Measurements from ENCODE around the gene SNX32. TPM values are rescaled to one million over a fixed set of nuclear protein-coding genes. Genes with fewer than 3 reads are reported as not detected.

SNX32 gene
- total RNA-seq, 2 donors from 2014 or later = 1.5 to 4.3 TPM

DNA sequence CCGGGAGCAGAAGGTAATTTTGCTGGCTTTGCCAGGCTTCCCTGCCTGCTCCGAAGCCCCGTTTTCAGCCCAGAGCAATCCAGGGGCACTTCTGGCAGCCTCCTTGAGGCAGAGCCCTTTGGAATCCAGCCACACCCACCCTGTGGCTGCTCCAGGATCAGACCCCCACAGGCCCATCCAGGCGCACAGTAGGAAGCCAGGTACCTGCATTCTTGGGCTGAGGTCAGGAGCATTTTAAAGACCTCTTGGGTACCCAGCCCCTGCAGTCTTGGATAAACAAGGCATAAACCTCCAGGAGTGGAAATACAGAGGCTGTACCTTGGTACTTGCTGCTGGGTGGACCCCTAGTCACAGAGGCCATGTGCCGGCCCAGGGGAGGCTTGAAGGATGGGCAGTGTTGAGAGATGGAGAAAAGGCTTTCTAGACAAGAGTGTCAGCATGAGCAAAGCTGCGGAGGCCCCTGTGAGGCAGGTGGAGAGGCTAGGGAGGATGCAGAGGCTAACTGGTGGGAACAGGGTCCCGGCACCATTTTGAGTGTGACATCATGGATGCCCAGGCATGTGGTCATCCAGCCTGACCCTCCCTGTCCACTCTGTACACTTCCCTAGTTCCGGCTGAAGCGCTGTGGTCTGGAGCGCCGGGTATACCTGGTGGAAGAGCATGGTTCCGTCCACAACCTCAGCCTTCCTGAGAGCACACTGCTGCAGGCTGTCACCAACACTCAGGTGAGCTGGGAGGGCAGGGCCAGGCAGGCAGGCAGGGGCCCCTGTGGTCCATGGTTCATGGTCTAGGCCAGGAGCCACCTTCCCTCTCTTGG, 30.3 kb downstream of the SNX32 start:
- H3K27me3 Mint-ChIP-seq (ENCODE audit: insufficient read depth) = no peaks in the 10 kb centered on the region
- WGBS, 2 experiments (ENCODE audit: insufficient coverage in 1 of 2, insufficient read length in 1 of 2) = 86 to 87% methylated on average over 10 to 12 of the region's 12 CpGs
- Histone ChIP-seq H3K9ac (ENCODE audit: extremely low read depth, low read length, poor library complexity, severe bottlenecking) (no peak overlapping the region), H3K4me1 (ENCODE audit: control insufficient read depth, insufficient read depth, low read length) (peaks cover 10% of the 10 kb centered on the region), H3K36me3 (ENCODE audit: control insufficient read depth, insufficient read depth, low read length) (peaks cover 70% of the 10 kb centered on the region), H3K27me3 (ENCODE audit: control insufficient read depth, insufficient read depth, low read length, poor library complexity, severe bottlenecking) (no peaks in the 10 kb centered on the region), H3K27ac (ENCODE audit: low read depth, low read length) (no peak overlapping the region), H3K4me3 (ENCODE audit: low read length) (no peak overlapping the region), H3K9me3 (ENCODE audit: control insufficient read depth, low read length) (no peaks in the 10 kb centered on the region)
- no peaks in the 10 kb centered on the region for H3K9me3 Mint-ChIP-seq
- DNase-seq = no peak
- H3K36me3 Mint-ChIP-seq (ENCODE audit: low read depth) = peaks cover 54% of the 10 kb centered on the region
- no peak overlapping the region for H3K4me3 Mint-ChIP-seq
- H3K4me1 Mint-ChIP-seq = peaks cover 15% of the 10 kb centered on the region
- no peak overlapping the region for H3K27ac Mint-ChIP-seq
- TF ChIP-seq, protein P1, sequence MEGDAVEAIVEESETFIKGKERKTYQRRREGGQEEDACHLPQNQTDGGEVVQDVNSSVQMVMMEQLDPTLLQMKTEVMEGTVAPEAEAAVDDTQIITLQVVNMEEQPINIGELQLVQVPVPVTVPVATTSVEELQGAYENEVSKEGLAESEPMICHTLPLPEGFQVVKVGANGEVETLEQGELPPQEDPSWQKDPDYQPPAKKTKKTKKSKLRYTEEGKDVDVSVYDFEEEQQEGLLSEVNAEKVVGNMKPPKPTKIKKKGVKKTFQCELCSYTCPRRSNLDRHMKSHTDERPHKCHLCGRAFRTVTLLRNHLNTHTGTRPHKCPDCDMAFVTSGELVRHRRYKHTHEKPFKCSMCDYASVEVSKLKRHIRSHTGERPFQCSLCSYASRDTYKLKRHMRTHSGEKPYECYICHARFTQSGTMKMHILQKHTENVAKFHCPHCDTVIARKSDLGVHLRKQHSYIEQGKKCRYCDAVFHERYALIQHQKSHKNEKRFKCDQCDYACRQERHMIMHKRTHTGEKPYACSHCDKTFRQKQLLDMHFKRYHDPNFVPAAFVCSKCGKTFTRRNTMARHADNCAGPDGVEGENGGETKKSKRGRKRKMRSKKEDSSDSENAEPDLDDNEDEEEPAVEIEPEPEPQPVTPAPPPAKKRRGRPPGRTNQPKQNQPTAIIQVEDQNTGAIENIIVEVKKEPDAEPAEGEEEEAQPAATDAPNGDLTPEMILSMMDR (conservative IDR thresholded peaks at IDR 0.05) = no peak

GRCh38 chr11:65864706-65865471, 31.1 kb downstream of the SNX32 start:
- H3K27ac ChIP-seq (ENCODE audit: low read depth, low read length) = no peak overlapping the region
- Mint-ChIP-seq H3K9me3 (no peaks in the 10 kb centered on the region), H3K4me1 (peaks cover 13% of the 10 kb centered on the region), H3K27me3 (ENCODE audit: insufficient read depth) (no peaks in the 10 kb centered on the region), H3K36me3 (ENCODE audit: low read depth) (peaks cover 60% of the 10 kb centered on the region), H3K27ac (no peak overlapping the region), H3K4me3 (no peak overlapping the region)
- WGBS, 2 experiments (ENCODE audit: insufficient coverage in 1 of 2, insufficient read length in 1 of 2) = 91 to 96% methylated on average over 16 to 18 of the region's 18 CpGs
- H3K4me3 ChIP-seq (ENCODE audit: low read length) = no peak overlapping the region
- H3K27me3 ChIP-seq (ENCODE audit: control insufficient read depth, insufficient read depth, low read length, poor library complexity, severe bottlenecking) = no peaks in the 10 kb centered on the region
- H3K9ac ChIP-seq (ENCODE audit: extremely low read depth, low read length, poor library complexity, severe bottlenecking) = no peak overlapping the region
- peaks cover 76% of the 10 kb centered on the region for H3K36me3 ChIP-seq (ENCODE audit: control insufficient read depth, insufficient read depth, low read length)
- no peak for DNase-seq
- no peaks in the 10 kb centered on the region for H3K9me3 ChIP-seq (ENCODE audit: control insufficient read depth, low read length)
- TF ChIP-seq, protein P1 (conservative IDR thresholded peaks at IDR 0.05) = no peak
- H3K4me1 ChIP-seq (ENCODE audit: control insufficient read depth, insufficient read depth, low read length) = peaks cover 10% of the 10 kb centered on the region

GRCh38 chr11:65865550-65866172, 31.9 kb downstream of the SNX32 start:
- Histone ChIP-seq H3K9me3 (ENCODE audit: control insufficient read depth, low read length) (no peaks in the 10 kb centered on the region), H3K4me3 (ENCODE audit: low read length) (no peak overlapping the region), H3K36me3 (ENCODE audit: control insufficient read depth, insufficient read depth, low read length) (peaks cover 76% of the 10 kb centered on the region), H3K9ac (ENCODE audit: extremely low read depth, low read length, poor library complexity, severe bottlenecking) (no peak overlapping the region), H3K27me3 (ENCODE audit: control insufficient read depth, insufficient read depth, low read length, poor library complexity, severe bottlenecking) (no peaks in the 10 kb centered on the region), H3K4me1 (ENCODE audit: control insufficient read depth, insufficient read depth, low read length) (peaks cover 10% of the 10 kb centered on the region), H3K27ac (ENCODE audit: low read depth, low read length) (no peak overlapping the region)
- Mint-ChIP-seq H3K4me1 (peaks cover 10% of the 10 kb centered on the region), H3K36me3 (ENCODE audit: low read depth) (peaks cover 68% of the 10 kb centered on the region), H3K4me3 (no peak overlapping the region), H3K27ac (no peak overlapping the region), H3K9me3 (no peaks in the 10 kb centered on the region), H3K27me3 (ENCODE audit: insufficient read depth) (no peaks in the 10 kb centered on the region)
- DNase-seq = no peak
- TF ChIP-seq, protein P1 (conservative IDR thresholded peaks at IDR 0.05) = no peak
- 93 to 100% methylated on average over 3 to 9 of the region's 9 CpGs for WGBS, 2 experiments (ENCODE audit: insufficient coverage in 1 of 2, insufficient read length in 1 of 2)
